A549 (cell line): ENCODE measurements around the gene MED13L. TPM values are rescaled to one million over a fixed set of nuclear protein-coding genes. Genes with fewer than 3 reads are reported as not detected.
A peak's percentile ranks its signal among the peaks of the same experiment; 100 is the strongest.

Source experiments
- ATAC-seq, 2 experiments: fragments of 200-7000 bp in 1 of 2; fragments of >200 bp in 1 of 2; cut with Nextera tagmentation in 1 of 2; cut with Tn5 transposase in 1 of 2; 3 replicates each; pipeline versions ENCODE4 v1.8.0 to v1.9.1; 2018 to 2020; ENCODE audit warnings: mild to moderate bottlenecking in 1 of 2, moderate library complexity in 1 of 2
- CTCF ChIA-PET: fragments of 300-600 bp; sonication (Branson Sonifier 250); formaldehyde crosslinking; extraction: SDS; loops from one replicate; lab custom pipeline; 2021; ENCODE audit warnings: antibody characterized with exemption, inconsistent platforms; lab: Yijun Ruan, JAX
- POLR2A ChIA-PET: fragments of 350-600 bp; formaldehyde crosslinking; extraction: SDS; loops from one replicate; lab custom pipeline; 2021; ENCODE audit warnings: antibody characterized with exemption, inconsistent platforms; lab: Yijun Ruan, JAX
- DNase-seq, 2 experiments: peaks; one replicate each; pipeline versions ENCODE4 v3.0.0 to v3.0.0-alpha.2; 2011 to 2016; ENCODE audit warnings: low read depth in 1 of 2, low spot score in 1 of 2
- FAIRE-seq: peaks from 2 replicates; lab custom pipeline; 2011; peaks lifted over from hg19 to GRCh38; lab: Jason Lieb, UNC
- H3K27ac ChIP-seq, 2 experiments: fragments of >200 bp; sonication (Bioruptor Twin); formaldehyde crosslinking; 3 replicates each; pipeline ENCODE4 v1.5.1; 2016 to 2017
- H3K4me1 ChIP-seq: fragments of >200 bp; sonication (Bioruptor Twin); formaldehyde crosslinking; 3 replicates; pipeline ENCODE4 v1.6.1; 2016
- H3K4me2 ChIP-seq: fragments of >200 bp; sonication (Bioruptor Twin); formaldehyde crosslinking; 3 replicates; pipeline ENCODE4 v1.6.1; 2016
- H3K4me3 ChIP-seq: fragments of >200 bp; sonication (Bioruptor Twin); formaldehyde crosslinking; 3 replicates; pipeline ENCODE4 v1.5.1; 2016
- H3K9me3 ChIP-seq: fragments of >200 bp; sonication (Bioruptor Twin); formaldehyde crosslinking; 3 replicates; pipeline ENCODE4 v1.6.1; 2016
- BCL3 ChIP-seq: fragments of >200 bp; sonication (Bioruptor Twin); formaldehyde crosslinking; IDR thresholded peaks from 3 replicates; pipeline ENCODE4 v1.6.1; 2016
- CBX8 ChIP-seq: fragments of 200-600 bp; sonication (generic); IDR thresholded peaks from 2 replicates; pipeline ENCODE4 v1.6.1; 2016
- E2F6 ChIP-seq: IDR thresholded peaks from 2 replicates; pipeline ENCODE4 v1.6.1; 2012; ENCODE audit warnings: low read depth, borderline replicate concordance
- FOSL2 ChIP-seq, 2 experiments: fragments of 450-650 bp in 1 of 2; fragments of >200 bp in 1 of 2; sonication (Bioruptor Twin) in 1 of 2; formaldehyde crosslinking; IDR thresholded peaks; 2 replicates each; pipeline versions ENCODE4 v1.5.0 to v1.6.1; 2016 to 2020; ENCODE audit warnings: mild to moderate bottlenecking in 1 of 2, moderate library complexity in 1 of 2
- HDAC2 ChIP-seq: fragments of 200-600 bp; sonication (generic); IDR thresholded peaks from 2 replicates; pipeline ENCODE4 v1.6.1; 2016
- KDM1A ChIP-seq: fragments of 200-600 bp; sonication (generic); IDR thresholded peaks from 2 replicates; pipeline ENCODE4 v1.6.1; 2016; ENCODE audit warnings: low read depth, mild to moderate bottlenecking
- KDM5A ChIP-seq: fragments of 200-600 bp; sonication (generic); IDR thresholded peaks from 2 replicates; pipeline ENCODE4 v1.6.1; 2016; ENCODE audit warnings: antibody characterized with exemption, mild to moderate bottlenecking
- MAFK ChIP-seq: fragments of 450-650 bp; IDR thresholded peaks from 2 replicates; pipeline ENCODE4 v1.6.1; 2014; ENCODE audit not compliant: partially characterized antibody
- MAZ ChIP-seq: fragments of 150-350 bp; IDR thresholded peaks from 2 replicates; pipeline ENCODE4 v1.6.1; 2014; ENCODE audit warnings: antibody characterized with exemption, low read depth, low read length, borderline replicate concordance
- POLR2AphosphoS2 ChIP-seq: conservative IDR thresholded peaks from 2 replicates; pipeline ENCODE4 v1.6.1; 2012; ENCODE audit warnings: low read length, improper control_type of control experiment, inconsistent platforms
- RAD21 ChIP-seq, 2 experiments: fragments of >200 bp in 1 of 2; sonication (Bioruptor Twin) in 1 of 2; formaldehyde crosslinking in 1 of 2; IDR thresholded peaks in 1 of 2; conservative IDR thresholded peaks in 1 of 2; 2 replicates in 1 of 2; 3 replicates in 1 of 2; pipeline ENCODE4 v1.6.1; 2012 to 2018; ENCODE audit warnings: inconsistent platforms in 1 of 2
- RCOR1 ChIP-seq: fragments of 150-350 bp; IDR thresholded peaks from 2 replicates; pipeline ENCODE4 v1.6.1; 2014; ENCODE audit warnings: antibody characterized with exemption, low read length, low read depth
- RFX5 ChIP-seq: fragments of 450-650 bp; IDR thresholded peaks from 2 replicates; pipeline ENCODE4 v1.7.1; 2014; ENCODE audit warnings: antibody characterized with exemption, mild to moderate bottlenecking, moderate library complexity
- SMC3 ChIP-seq: fragments of >200 bp; sonication (Bioruptor Twin); formaldehyde crosslinking; IDR thresholded peaks from 3 replicates; pipeline ENCODE4 v1.6.1; 2018; ENCODE audit warnings: inconsistent platforms
- TFCP2L1 ChIP-seq: fragments of 250-450 bp; sonication (Bioruptor Pico); IDR thresholded peaks from 2 replicates; pipeline ENCODE4 v1.5.0; 2021; ENCODE audit warnings: mild to moderate bottlenecking
- ZFP36 ChIP-seq: fragments of 450-650 bp; IDR thresholded peaks from 2 replicates; pipeline ENCODE4 v1.6.1; 2014; ENCODE audit warnings: borderline replicate concordance; ENCODE audit not compliant: partially characterized antibody
- ZNF302 ChIP-seq: fragments of 250-450 bp; sonication (Bioruptor Pico); IDR thresholded peaks from 2 replicates; pipeline ENCODE4 v1.9.0; 2021; ENCODE audit warnings: inconsistent platforms, mild to moderate bottlenecking, moderate library complexity
- ZSCAN20 ChIP-seq: fragments of 250-450 bp; sonication (Bioruptor Pico); IDR thresholded peaks from 2 replicates; pipeline ENCODE4 v1.8.0; 2022; ENCODE audit warnings: mild to moderate bottlenecking, moderate library complexity
- WGBS: methylation state at CpG from one replicate; pipeline ENCODE4 v1.1.6; 2017; ENCODE audit errors: missing lambda C conversion rate; 5-methylcytosine and 5-hydroxymethylcytosine counted together
- polyA plus RNA-seq, 4 experiments: library from polyadenylated mRNA; depleted of rRNA in 3 of 4; stranded (reverse); fragments of >200 nt; fragmentation: RNase III in 1 of 4; extraction: RNeasy Plus Mini Kit Qiagen cat#74134 plus additional on column Dnase treatment in 1 of 4; gene quantifications; 2 replicates in 3 of 4; 3 replicates in 1 of 4; pipeline ENCODE4 v1.2.3, GENCODE V29; 2011 to 2017
- TF ChIP-seq, protein P1 (sequence below): IDR thresholded peaks from 2 replicates; pipeline ENCODE4 v1.6.1; 2012
- TF ChIP-seq, protein P2 (sequence below): fragments of >200 bp; sonication (Bioruptor Twin); formaldehyde crosslinking; IDR thresholded peaks from 3 replicates; pipeline ENCODE4 v1.5.1; 2016

Gene MED13L
- polyA plus RNA-seq, 2 of the 4 experiments (the other 2 are of a cell fraction): 23.2 to 134 TPM

DNA sequence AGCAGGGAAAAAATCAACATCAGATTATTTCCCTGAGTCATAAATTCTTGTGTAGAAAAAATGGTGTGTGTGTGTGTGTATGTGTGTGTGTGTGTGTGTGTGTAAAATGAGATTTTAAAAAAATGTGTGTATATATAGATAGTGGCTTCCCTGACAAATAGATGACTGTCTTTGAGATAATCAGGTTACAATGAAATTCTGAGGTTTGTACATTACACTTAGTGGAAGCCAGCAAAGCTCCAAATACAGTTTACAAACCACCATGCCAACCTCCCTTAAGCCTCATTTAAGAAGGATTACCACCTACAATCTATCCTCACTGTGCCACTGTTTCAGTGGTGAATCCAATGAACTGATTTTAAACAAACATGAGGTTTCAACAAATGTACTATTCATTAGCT, 93.8 kb downstream of the MED13L start:
- Histone ChIP-seq H3K4me3 (no peak overlapping the region), H3K4me1 (peaks cover 58% of the 10 kb centered on the region), H3K27ac (no peak overlapping the region), H3K4me2 (no peak overlapping the region; the same call in 2 of the 3 replicates), H3K9me3 (no peaks in the 10 kb centered on the region)
- DNase-seq (no peak), FAIRE-seq (no peak), ATAC-seq (no peak)
- POLR2A ChIA-PET: no interaction called here
- no peak for TF ChIP-seq MAZ
- no peak for TF ChIP-seq FOSL2 (IDR thresholded peaks at IDR 0.05)
- peak; percentile 27; the same call in 1 of the 2 replicates for TF ChIP-seq FOSL2 (CRISPR knock-in tag; IDR thresholded peaks at IDR 0.05)
- CTCF ChIA-PET: interaction anchor here (0.7 to 1.1 kb wide), 5 partner anchors 11 to 525 kb away, joined by 3 to 4 read pairs (median 4); no protein-coding TSS in a partner anchor

DNA sequence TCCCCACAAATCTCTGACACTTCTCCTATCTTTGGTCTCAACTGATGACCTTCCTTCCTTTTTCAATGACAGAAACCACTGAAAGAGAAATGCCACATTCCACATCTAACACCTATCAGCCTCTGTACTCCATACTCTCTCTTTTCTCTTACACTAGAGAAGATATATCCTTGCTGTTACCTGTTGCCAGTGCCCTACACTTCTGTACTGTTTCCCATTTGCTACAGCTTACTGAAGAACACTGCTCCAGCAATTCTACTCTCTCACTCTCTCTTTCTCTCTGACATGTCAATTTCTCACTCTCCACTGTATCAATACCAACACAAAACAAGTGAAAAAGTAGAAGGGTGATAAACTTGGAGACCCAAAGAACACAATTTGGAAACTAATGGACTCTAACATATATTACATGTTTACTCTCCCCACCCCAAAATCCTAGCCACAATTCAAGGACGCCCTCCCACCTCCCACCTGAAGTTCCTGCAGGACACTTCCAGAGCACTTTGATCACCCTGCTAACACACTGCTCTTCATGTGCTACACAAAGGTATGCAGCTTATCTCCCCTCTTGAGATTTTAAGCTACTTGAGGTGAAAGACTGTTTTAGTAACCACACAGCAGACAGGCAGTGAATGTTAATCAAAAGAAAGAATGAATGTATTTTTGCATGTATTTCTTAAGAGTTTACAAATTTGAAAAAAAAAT, 95.0 kb downstream of the MED13L start:
- FAIRE-seq (no peak), DNase-seq (no peak), ATAC-seq (peak; percentile 39 to 50; a peak in 3 of 6 replicates)
- Histone ChIP-seq H3K9me3 (no peaks in the 10 kb centered on the region), H3K27ac (no peak overlapping the region), H3K4me3 (no peak overlapping the region), H3K4me2 (no peak overlapping the region), H3K4me1 (peaks cover 66% of the 10 kb centered on the region)
- ChIA-PET CTCF (interaction anchor here (1.1 kb wide), 1 partner anchor 11 kb away, joined by 4 read pairs; no protein-coding TSS in a partner anchor), POLR2A (no interaction called here)
- TF ChIP-seq BCL3 (no peak), CBX8 (no peak), RCOR1 (no peak), ZFP36 (no peak), KDM5A (no peak), RAD21 (conservative IDR thresholded peaks at IDR 0.05 in 1 of 2, IDR thresholded peaks at IDR 0.05 in 1 of 2) (no peak), RFX5 (no peak), TFCP2L1 (CRISPR knock-in tag) (no peak), E2F6 (no peak), FOSL2 (IDR thresholded peaks at IDR 0.05) (no peak), FOSL2 (CRISPR knock-in tag; IDR thresholded peaks at IDR 0.05) (no peak), ZSCAN20 (CRISPR knock-in tag) (no peak), HDAC2 (no peak), SMC3 (no peak), POLR2AphosphoS2 (no peak), MAFK (no peak), KDM1A (no peak), ZNF302 (CRISPR knock-in tag) (no peak)
- TF ChIP-seq, protein P1, sequence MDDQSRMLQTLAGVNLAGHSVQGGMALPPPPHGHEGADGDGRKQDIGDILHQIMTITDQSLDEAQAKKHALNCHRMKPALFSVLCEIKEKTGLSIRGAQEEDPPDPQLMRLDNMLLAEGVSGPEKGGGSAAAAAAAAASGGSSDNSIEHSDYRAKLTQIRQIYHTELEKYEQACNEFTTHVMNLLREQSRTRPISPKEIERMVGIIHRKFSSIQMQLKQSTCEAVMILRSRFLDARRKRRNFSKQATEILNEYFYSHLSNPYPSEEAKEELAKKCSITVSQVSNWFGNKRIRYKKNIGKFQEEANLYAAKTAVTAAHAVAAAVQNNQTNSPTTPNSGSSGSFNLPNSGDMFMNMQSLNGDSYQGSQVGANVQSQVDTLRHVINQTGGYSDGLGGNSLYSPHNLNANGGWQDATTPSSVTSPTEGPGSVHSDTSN: no peak
- TF ChIP-seq, protein P2, sequence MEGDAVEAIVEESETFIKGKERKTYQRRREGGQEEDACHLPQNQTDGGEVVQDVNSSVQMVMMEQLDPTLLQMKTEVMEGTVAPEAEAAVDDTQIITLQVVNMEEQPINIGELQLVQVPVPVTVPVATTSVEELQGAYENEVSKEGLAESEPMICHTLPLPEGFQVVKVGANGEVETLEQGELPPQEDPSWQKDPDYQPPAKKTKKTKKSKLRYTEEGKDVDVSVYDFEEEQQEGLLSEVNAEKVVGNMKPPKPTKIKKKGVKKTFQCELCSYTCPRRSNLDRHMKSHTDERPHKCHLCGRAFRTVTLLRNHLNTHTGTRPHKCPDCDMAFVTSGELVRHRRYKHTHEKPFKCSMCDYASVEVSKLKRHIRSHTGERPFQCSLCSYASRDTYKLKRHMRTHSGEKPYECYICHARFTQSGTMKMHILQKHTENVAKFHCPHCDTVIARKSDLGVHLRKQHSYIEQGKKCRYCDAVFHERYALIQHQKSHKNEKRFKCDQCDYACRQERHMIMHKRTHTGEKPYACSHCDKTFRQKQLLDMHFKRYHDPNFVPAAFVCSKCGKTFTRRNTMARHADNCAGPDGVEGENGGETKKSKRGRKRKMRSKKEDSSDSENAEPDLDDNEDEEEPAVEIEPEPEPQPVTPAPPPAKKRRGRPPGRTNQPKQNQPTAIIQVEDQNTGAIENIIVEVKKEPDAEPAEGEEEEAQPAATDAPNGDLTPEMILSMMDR: no peak
- 93% methylated on average over 1 of the region's 1 CpG for WGBS
